ENCODE data around the gene FCGBP.
"Not testable (repeated sequence)": the region's sequence is repeated elsewhere in the genome, so short reads cannot be mapped to it uniquely, and the experiment has no call there.

The FCGBP gene

DNA sequence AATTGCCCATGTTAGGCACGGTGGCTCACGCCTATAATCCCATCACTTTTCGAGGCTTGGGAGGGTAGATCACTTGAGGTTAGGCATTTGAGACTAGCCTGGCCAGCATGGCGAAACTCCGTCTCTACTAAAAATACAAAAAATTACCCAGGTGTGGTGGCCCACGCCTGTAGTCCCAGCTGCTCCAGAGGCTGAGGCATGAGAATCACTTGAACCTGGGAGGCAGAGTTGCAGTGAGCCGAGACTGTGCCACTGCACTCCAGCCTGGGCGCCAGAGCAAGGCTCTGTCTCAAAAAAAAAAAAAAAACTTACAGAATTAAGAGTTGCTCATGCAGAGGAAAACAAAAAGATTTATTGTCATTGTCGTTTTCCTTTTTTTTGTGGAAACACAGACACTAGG, 33.1 kb upstream of the FCGBP start:
- H3K4me3 ChIP-seq (ENCODE audit: low read length), result no peak overlapping the region
- no peaks in the 10 kb centered on the region for H3K9me3 ChIP-seq (ENCODE audit: control insufficient read depth, low read length)
- peaks cover 7% of the 10 kb centered on the region for H3K36me3 ChIP-seq (ENCODE audit: control insufficient read depth, insufficient read depth, low read length, severe bottlenecking)
- H3K27me3 ChIP-seq (replicated peaks; ENCODE audit: control insufficient read depth, insufficient read depth, low read length), result no peaks in the 10 kb centered on the region
- H3K4me1 ChIP-seq (ENCODE audit: control insufficient read depth, insufficient read depth, low read length), result peaks cover 20% of the 10 kb centered on the region
- DNase-seq (ENCODE audit: low read depth), result no peak
- H3K9ac ChIP-seq (ENCODE audit: low read length), result no peak overlapping the region

GRCh38 chr19:39966617-39967016, 32.2 kb upstream of the FCGBP start:
- Histone ChIP-seq H3K27me3 (replicated peaks; ENCODE audit: control insufficient read depth, insufficient read depth, low read length) (no peaks in the 10 kb centered on the region), H3K4me3 (ENCODE audit: low read length) (no peak overlapping the region), H3K9me3 (ENCODE audit: control insufficient read depth, low read length) (no peaks in the 10 kb centered on the region), H3K9ac (ENCODE audit: low read length) (no peak overlapping the region), H3K4me1 (ENCODE audit: control insufficient read depth, insufficient read depth, low read length) (peaks cover 12% of the 10 kb centered on the region), H3K36me3 (ENCODE audit: control insufficient read depth, insufficient read depth, low read length, severe bottlenecking) (no peaks in the 10 kb centered on the region)
- DNase-seq (ENCODE audit: low read depth), result no peak

GRCh38 chr19:39963898-39964297, 29.5 kb upstream of the FCGBP start:
- Histone ChIP-seq H3K4me1 (ENCODE audit: control insufficient read depth, insufficient read depth, low read length) (no peaks in the 10 kb centered on the region), H3K4me3 (ENCODE audit: low read length) (no peak overlapping the region), H3K27me3 (replicated peaks; ENCODE audit: control insufficient read depth, insufficient read depth, low read length) (peaks cover 2% of the 10 kb centered on the region), H3K9ac (ENCODE audit: low read length) (no peak overlapping the region), H3K36me3 (ENCODE audit: control insufficient read depth, insufficient read depth, low read length, severe bottlenecking) (no peaks in the 10 kb centered on the region), H3K9me3 (ENCODE audit: control insufficient read depth, low read length) (no peaks in the 10 kb centered on the region)
- no peak for DNase-seq (ENCODE audit: low read depth)

GRCh38 chr19:39959407-39959806, 25.0 kb upstream of the FCGBP start:
- not testable (repeated sequence) for H3K27me3 ChIP-seq (replicated peaks; ENCODE audit: control insufficient read depth, insufficient read depth, low read length); H3K4me1 ChIP-seq (ENCODE audit: control insufficient read depth, insufficient read depth, low read length); H3K9ac ChIP-seq (ENCODE audit: low read length); H3K9me3 ChIP-seq (ENCODE audit: control insufficient read depth, low read length); H3K4me3 ChIP-seq (ENCODE audit: low read length); H3K36me3 ChIP-seq (ENCODE audit: control insufficient read depth, insufficient read depth, low read length, severe bottlenecking); DNase-seq (ENCODE audit: low read depth)

DNA sequence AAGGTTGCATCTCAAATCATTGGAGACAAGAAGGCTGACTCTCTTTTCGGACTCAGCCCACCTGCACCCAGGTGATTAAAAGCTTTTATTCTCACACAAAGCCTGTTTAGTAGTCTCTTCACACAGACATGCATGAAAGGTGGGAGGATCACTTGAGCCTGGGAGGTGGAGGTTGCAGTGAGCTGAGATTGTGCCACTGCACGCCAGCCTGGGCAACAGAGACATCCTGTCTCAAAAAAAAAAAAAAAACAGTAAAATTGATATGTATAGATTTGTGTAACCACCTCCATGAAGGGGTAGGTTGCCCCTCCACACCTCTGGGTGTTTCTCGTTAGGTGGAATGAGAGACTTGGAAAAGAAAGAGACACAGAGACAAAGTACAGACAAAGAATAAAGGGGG, 24.5 kb upstream of the FCGBP start:
- H3K36me3 ChIP-seq (ENCODE audit: control insufficient read depth, insufficient read depth, low read length, severe bottlenecking); DNase-seq (ENCODE audit: low read depth); H3K4me1 ChIP-seq (ENCODE audit: control insufficient read depth, insufficient read depth, low read length); H3K9me3 ChIP-seq (ENCODE audit: control insufficient read depth, low read length); H3K9ac ChIP-seq (ENCODE audit: low read length); H3K27me3 ChIP-seq (replicated peaks; ENCODE audit: control insufficient read depth, insufficient read depth, low read length); H3K4me3 ChIP-seq (ENCODE audit: low read length): not testable (repeated sequence)

DNA sequence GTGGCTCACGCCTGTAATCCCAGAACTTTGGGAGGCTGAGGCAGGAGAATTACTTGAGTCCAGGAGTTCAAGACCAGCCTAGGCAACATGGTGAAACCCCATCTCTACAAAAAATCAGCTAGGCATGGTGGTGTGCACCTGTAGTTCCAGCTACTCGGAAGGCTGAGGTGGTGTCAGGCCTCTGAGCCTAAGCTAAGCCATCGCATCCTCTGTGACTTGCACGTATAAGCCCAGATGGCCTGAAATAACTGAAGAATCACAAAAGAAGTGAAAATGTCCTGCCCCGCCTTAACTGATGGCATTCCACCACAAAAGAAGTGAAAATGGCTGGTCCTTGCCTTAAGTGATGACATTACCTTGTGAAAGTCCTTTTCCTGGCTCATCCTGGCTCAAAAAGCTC, 23.5 kb upstream of the FCGBP start:
- DNase-seq (ENCODE audit: low read depth); H3K27me3 ChIP-seq (replicated peaks; ENCODE audit: control insufficient read depth, insufficient read depth, low read length); H3K4me3 ChIP-seq (ENCODE audit: low read length); H3K36me3 ChIP-seq (ENCODE audit: control insufficient read depth, insufficient read depth, low read length, severe bottlenecking); H3K4me1 ChIP-seq (ENCODE audit: control insufficient read depth, insufficient read depth, low read length); H3K9me3 ChIP-seq (ENCODE audit: control insufficient read depth, low read length); H3K9ac ChIP-seq (ENCODE audit: low read length): not testable (repeated sequence)

GRCh38 chr19:39953915-39954314, 19.5 kb upstream of the FCGBP start:
- no peak overlapping the region for H3K4me3 ChIP-seq (ENCODE audit: low read length)
- H3K36me3 ChIP-seq (ENCODE audit: control insufficient read depth, insufficient read depth, low read length, severe bottlenecking), result no peaks in the 10 kb centered on the region
- H3K9ac ChIP-seq (ENCODE audit: low read length), result no peak overlapping the region
- H3K4me1 ChIP-seq (ENCODE audit: control insufficient read depth, insufficient read depth, low read length), result no peaks in the 10 kb centered on the region
- H3K9me3 ChIP-seq (ENCODE audit: control insufficient read depth, low read length), result no peaks in the 10 kb centered on the region
- DNase-seq (ENCODE audit: low read depth), result no peak
- H3K27me3 ChIP-seq (replicated peaks; ENCODE audit: control insufficient read depth, insufficient read depth, low read length), result no peaks in the 10 kb centered on the region

DNA sequence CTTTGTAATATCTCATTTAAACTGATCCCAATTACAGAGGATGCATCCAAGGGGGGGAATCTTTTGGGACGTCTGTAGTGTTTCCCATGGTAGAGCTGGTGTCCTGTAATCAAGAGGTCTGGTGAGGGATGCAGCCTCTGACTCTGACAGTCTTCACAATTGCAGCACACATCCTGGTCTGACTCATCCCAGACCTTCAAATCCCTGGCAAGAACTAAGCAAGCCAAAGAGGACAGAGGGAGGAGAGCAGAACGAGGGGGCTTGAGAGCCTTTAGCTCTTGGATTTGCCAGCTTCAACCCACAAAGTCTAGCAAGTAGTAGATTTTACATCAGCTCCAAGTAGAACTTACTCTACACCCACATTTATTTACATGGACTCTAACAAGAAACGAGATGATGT, 17.3 kb upstream of the FCGBP start:
- no peak overlapping the region for H3K4me3 ChIP-seq (ENCODE audit: low read length)
- H3K9ac ChIP-seq (ENCODE audit: low read length), result no peak overlapping the region
- DNase-seq (ENCODE audit: low read depth), result peak; percentile 31
- H3K27me3 ChIP-seq (replicated peaks; ENCODE audit: control insufficient read depth, insufficient read depth, low read length), result no peaks in the 10 kb centered on the region
- no peaks in the 10 kb centered on the region for H3K9me3 ChIP-seq (ENCODE audit: control insufficient read depth, low read length)
- no peaks in the 10 kb centered on the region for H3K36me3 ChIP-seq (ENCODE audit: control insufficient read depth, insufficient read depth, low read length, severe bottlenecking)
- H3K4me1 ChIP-seq (ENCODE audit: control insufficient read depth, insufficient read depth, low read length), result no peaks in the 10 kb centered on the region

DNA sequence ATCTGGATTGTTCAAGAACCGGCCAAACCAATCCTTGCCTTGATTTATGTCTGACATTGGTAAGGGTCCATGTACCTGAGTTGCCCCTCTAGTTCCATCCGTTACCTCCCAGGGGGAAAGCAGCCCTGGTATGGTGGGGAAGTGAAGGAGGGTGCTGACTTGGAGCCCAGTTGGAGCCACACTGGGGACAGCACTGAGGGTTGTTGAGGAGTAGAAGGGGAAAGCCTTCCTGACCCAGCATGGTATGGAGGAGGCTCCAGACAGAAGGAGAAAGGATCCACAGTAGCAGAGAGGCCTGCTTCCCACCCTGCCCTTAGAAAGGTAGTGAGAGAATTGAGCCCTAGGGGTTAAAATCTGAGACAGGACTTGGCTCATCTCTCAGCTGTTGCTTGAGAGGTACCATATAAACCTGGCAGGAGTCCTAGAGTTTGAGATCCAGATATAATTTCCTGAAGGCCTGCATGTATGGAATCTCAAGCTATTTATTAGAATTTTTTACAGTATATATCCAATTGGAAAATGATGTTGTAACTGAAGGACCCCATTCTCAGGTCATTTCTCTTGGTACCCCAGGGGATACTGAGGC, 16.7 kb upstream of the FCGBP start:
- DNase-seq (ENCODE audit: low read depth), result no peak
- H3K9ac ChIP-seq (ENCODE audit: low read length), result no peak overlapping the region
- no peaks in the 10 kb centered on the region for H3K4me1 ChIP-seq (ENCODE audit: control insufficient read depth, insufficient read depth, low read length)
- no peaks in the 10 kb centered on the region for H3K36me3 ChIP-seq (ENCODE audit: control insufficient read depth, insufficient read depth, low read length, severe bottlenecking)
- no peak overlapping the region for H3K4me3 ChIP-seq (ENCODE audit: low read length)
- H3K9me3 ChIP-seq (ENCODE audit: control insufficient read depth, low read length), result no peaks in the 10 kb centered on the region
- no peaks in the 10 kb centered on the region for H3K27me3 ChIP-seq (replicated peaks; ENCODE audit: control insufficient read depth, insufficient read depth, low read length)

DNA sequence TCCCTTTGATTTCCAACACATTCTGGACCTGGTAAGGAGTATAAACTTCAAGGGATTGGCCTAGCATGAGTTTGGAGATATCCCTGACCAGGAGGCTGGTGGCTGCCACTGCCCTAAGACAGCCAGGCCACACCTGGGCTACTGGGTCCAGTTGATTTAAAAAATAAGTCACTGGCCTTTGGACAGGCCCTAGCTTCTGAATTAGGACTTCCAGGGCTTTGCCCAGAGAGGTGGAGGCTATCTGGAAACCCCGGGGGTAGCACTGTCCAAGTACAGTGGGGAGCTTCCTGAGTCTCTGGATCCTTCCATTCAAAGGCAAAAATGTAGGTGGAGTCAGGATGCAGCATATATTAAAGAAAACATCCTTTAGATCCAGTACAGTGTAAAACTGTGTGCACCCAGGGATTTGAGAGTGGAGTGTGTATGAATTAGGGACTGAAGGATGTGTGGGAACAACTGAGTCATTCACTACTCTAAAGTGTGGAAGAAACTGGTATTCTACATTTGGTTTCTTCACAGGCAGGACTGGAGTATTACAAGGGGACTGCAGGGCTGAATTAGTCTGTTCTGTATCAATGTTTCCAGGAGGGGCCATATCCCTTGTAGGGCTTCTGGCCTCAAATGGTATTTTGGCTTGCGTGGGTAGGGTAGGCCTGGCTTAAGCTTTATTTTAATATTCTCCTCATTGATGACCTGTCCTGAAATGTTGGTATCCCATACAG, 14.8 kb upstream of the FCGBP start:
- no peak for DNase-seq (ENCODE audit: low read depth)
- H3K27me3 ChIP-seq (replicated peaks; ENCODE audit: control insufficient read depth, insufficient read depth, low read length), result no peaks in the 10 kb centered on the region
- no peaks in the 10 kb centered on the region for H3K9me3 ChIP-seq (ENCODE audit: control insufficient read depth, low read length)

DNA sequence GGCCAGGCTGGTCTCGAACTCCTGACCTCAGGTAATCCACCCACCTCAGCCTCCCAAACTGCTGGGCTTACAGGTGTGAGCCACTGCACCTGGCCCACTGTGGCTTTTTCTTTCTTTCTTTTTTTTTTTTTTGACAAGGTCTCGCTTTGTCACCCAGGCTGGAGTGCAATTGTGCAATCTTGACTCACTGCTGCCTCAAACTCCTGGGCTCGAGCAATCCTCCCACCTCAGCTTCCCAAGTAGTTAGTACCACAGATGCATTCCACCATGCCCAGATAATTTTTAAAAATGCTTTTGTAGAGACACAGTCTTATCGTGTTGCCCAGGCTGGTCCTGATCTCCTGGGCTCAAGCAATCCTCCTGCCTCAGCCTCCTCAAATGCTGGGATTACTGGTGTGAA, 12.1 kb upstream of the FCGBP start:
- Histone ChIP-seq H3K4me1 (ENCODE audit: control insufficient read depth, insufficient read depth, low read length) (no peaks in the 10 kb centered on the region), H3K9ac (ENCODE audit: low read length) (no peak overlapping the region), H3K27me3 (replicated peaks; ENCODE audit: control insufficient read depth, insufficient read depth, low read length) (peaks cover 4% of the 10 kb centered on the region), H3K36me3 (ENCODE audit: control insufficient read depth, insufficient read depth, low read length, severe bottlenecking) (no peaks in the 10 kb centered on the region), H3K4me3 (ENCODE audit: low read length) (no peak overlapping the region), H3K9me3 (ENCODE audit: control insufficient read depth, low read length) (no peaks in the 10 kb centered on the region)
- no peak for DNase-seq (ENCODE audit: low read depth)

More for the DNA sequence above, 14.8 kb upstream of the FCGBP start:
- no peak overlapping the region for H3K4me3 ChIP-seq (ENCODE audit: low read length)
- no peaks in the 10 kb centered on the region for H3K4me1 ChIP-seq (ENCODE audit: control insufficient read depth, insufficient read depth, low read length)
- no peak overlapping the region for H3K9ac ChIP-seq (ENCODE audit: low read length)
- no peaks in the 10 kb centered on the region for H3K36me3 ChIP-seq (ENCODE audit: control insufficient read depth, insufficient read depth, low read length, severe bottlenecking)

- H3K9me3 ChIP-seq (ENCODE audit: control insufficient read depth, low read length), result peaks cover 8% of the 10 kb centered on the region
- DNase-seq (ENCODE audit: low read depth), result no peak
- H3K9ac ChIP-seq (ENCODE audit: low read length), result no peak overlapping the region
- peaks cover 4% of the 10 kb centered on the region for H3K27me3 ChIP-seq (replicated peaks; ENCODE audit: control insufficient read depth, insufficient read depth, low read length)
- no peaks in the 10 kb centered on the region for H3K36me3 ChIP-seq (ENCODE audit: control insufficient read depth, insufficient read depth, low read length, severe bottlenecking)
- no peak overlapping the region for H3K4me3 ChIP-seq (ENCODE audit: low read length)
- no peaks in the 10 kb centered on the region for H3K4me1 ChIP-seq (ENCODE audit: control insufficient read depth, insufficient read depth, low read length)
Measured at GRCh38 chr19:39943586-39943985, 9.2 kb upstream of the FCGBP start.
